RWPE1 (cell line): Measurements from ENCODE around the gene MINK1.
A peak's percentile ranks its signal among the peaks of the same experiment; 100 is the strongest.

Experiments
- CTCF ChIA-PET: fragments of 350-600 bp; sonication (Branson Sonifier 250); formaldehyde crosslinking; extraction: SDS; loops from one replicate; lab custom pipeline; 2021; lab: Yijun Ruan, JAX
- POLR2A ChIA-PET: fragments of 400-600 bp; formaldehyde crosslinking; extraction: SDS; loops from one replicate; lab custom pipeline; 2020; ENCODE audit warnings: antibody characterized with exemption; ENCODE audit not compliant: low non-redundant PET; lab: Yijun Ruan, JAX
- DNase-seq: peaks from one replicate; pipeline ENCODE4 v3.0.0; 2012; ENCODE audit warnings: low spot score
- H3K27ac ChIP-seq: fragments of 450-650 bp; 2 replicates; pipeline ENCODE4 v1.5.1; 2017
- TF ChIP-seq, protein P1 (sequence below): fragments of 450-650 bp; conservative IDR thresholded peaks from 2 replicates; pipeline ENCODE4 v1.5.1; 2017; ENCODE audit warnings: low read depth, mild to moderate bottlenecking

The MINK1 gene

DNA sequence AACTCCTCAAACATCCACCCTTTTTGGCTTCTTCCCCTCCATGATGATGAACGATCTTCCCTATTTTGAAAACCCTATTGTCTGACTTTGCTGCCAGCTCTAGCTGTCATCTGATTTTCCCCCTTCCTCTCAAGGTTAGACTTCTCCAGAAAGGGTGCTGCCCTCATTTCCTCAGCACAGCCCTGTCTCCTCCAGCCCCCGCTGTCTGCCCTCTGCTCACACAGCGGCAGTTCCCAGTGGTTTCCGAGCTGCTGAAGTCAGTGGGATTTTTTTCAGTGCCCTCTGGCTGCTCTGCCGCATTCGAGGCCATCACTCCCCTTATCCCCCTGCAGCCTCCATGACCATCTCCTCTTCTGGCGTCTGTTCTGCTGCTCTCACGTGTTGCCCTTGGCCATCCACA, 39.6 kb downstream of the MINK1 start:
- TF ChIP-seq, protein P1, sequence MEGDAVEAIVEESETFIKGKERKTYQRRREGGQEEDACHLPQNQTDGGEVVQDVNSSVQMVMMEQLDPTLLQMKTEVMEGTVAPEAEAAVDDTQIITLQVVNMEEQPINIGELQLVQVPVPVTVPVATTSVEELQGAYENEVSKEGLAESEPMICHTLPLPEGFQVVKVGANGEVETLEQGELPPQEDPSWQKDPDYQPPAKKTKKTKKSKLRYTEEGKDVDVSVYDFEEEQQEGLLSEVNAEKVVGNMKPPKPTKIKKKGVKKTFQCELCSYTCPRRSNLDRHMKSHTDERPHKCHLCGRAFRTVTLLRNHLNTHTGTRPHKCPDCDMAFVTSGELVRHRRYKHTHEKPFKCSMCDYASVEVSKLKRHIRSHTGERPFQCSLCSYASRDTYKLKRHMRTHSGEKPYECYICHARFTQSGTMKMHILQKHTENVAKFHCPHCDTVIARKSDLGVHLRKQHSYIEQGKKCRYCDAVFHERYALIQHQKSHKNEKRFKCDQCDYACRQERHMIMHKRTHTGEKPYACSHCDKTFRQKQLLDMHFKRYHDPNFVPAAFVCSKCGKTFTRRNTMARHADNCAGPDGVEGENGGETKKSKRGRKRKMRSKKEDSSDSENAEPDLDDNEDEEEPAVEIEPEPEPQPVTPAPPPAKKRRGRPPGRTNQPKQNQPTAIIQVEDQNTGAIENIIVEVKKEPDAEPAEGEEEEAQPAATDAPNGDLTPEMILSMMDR = no peak
- ChIA-PET POLR2A (no interaction called here), CTCF (interaction anchor here (0.6 to 1.0 kb wide), 2 partner anchors 8 to 83 kb away, joined by 3 to 6 read pairs; no protein-coding TSS in a partner anchor)
- H3K27ac ChIP-seq = peak overlapping the region; percentile 58
- DNase-seq = no peak

DNA sequence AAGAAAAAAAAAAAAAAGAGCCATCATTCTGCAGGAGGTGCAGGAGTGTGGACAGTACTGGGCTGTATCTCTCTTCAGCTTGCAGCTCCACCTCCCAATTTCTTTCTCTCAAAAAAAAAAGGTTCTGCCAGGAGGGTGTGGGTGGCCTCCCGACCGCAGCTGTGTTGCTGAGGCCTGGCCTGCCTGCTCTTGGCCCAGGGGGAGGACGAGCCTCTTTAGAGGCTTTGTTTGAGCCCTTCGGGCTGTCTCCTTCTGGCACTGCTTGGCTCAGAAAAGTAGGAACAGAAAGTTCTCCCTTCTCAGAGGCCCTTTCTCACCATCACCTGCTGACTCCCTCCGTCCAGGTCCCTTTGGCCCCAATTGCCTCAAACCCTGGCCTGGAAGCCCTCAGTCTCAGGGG, 43.9 kb downstream of the MINK1 start:
- DNase-seq = no peak
- TF ChIP-seq, protein P1 = no peak
- POLR2A ChIA-PET = no interaction called here
- CTCF ChIA-PET = no interaction called here
- peak overlapping the region; percentile 90 for H3K27ac ChIP-seq

DNA sequence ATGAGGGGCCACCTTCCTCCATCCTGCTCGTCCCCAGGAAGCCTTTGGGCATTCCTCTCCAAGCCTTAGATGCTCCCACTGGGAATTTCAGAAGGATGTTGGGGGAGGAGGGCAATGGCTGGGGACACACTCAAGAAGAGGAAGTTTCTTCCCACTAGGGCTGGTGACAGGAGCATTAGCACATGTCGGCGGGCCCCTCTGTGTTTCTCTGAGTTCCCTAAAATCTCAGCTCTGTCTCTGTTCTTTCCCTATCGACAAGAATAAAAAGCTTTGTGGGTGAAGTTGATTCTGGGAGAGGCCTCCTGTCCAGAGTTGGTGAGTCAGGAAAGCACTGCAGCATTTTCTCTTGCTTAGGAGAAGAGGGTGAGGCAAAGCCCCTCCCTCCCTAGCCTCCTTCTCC, 46.5 kb downstream of the MINK1 start:
- ChIA-PET CTCF (no interaction called here), POLR2A (no interaction called here)
- TF ChIP-seq, protein P1 = no peak
- H3K27ac ChIP-seq = peak overlapping the region; percentile 90
- DNase-seq = no peak

DNA sequence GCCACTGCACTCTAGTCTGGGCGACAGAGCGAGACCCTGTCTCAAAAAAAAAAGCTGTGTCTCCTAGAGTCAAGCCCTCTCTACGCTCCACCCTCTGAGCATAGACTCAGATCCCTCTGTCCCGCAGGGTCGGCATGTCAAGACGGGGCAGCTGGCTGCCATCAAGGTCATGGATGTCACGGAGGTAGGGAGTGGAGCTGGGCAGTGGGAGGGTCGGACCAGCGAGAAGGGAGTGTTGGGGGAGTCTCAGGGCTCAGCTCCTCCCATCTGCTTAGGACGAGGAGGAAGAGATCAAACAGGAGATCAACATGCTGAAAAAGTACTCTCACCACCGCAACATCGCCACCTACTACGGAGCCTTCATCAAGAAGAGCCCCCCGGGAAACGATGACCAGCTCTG, 47.7 kb downstream of the MINK1 start:
- ChIA-PET CTCF (interaction anchor here (0.6 to 1.6 kb wide), 7 partner anchors 8 to 145 kb away, joined by 3 to 7 read pairs (median 5); partner anchors contain the start of genes CHRNE and GLTPD2), POLR2A (no interaction called here)
- H3K27ac ChIP-seq = peak overlapping the region; percentile 90
- TF ChIP-seq, protein P1 = no peak
- DNase-seq = no peak

DNA sequence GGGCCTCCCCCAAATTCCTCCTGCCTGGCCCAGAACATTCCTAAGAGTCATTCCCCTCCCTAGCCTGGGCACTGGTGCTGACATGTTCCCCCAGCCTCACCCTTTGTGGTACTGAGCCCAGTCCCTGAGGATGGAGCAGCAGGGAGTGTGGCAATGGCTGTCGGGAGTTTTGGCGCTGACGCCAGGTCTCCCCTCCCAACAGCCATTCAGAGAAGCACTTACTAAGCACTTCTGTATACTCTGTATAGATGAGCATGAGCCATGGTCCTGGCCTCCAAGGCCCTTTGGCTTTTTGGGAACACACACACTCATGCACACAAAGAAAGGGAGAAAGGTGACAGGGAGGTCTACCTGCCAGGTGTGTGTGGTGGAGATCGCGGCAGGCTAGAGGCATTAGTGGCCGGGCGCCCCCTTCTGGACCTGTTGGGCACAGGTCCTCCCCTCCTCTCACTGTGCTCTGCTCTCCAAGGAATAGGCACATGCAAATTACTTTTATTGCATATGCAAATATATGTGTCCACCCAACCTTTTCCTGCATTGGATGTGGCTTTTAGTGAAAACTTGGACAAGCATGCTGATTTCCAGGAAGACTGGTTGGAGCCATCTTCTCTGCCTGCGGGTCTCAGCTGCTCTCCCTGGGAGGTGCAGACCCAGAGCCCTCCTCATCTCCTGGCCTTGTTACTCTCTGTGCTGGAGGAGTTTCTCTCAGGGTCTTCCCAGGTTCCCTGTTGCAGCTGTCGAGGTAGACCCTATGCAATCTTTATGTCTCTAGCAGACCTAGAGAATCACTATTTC, 48.8 kb downstream of the MINK1 start:
- peak overlapping the region; percentile 90 for H3K27ac ChIP-seq
- DNase-seq = peak; percentile 57
- ChIA-PET POLR2A (no interaction called here), CTCF (interaction anchor here (0.6 to 1.6 kb wide), 14 partner anchors 8 to 315 kb away, joined by 3 to 7 read pairs (median 4); partner anchors contain the start of genes CHRNE and GLTPD2)
- TF ChIP-seq, protein P1 = peak; percentile 91

DNA sequence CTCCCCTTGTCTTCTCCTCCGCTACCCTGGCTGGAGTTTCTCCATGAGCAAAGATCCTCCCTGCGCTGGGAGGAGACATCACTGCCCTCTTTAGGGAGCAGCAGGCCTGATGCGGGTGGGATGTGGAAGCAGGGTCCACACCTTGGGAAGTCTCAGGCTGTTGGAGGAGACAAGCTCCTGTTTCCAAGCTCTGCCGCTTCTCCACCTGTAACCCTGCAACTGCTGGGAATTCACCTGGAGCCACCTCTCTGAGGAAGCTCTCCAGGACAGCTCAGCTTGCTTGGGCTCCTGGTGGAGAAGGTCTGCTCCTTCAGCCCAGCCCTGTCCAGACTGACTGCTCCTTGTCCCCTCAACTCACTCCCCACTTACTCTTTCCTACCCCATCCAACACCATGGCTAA, 51.3 kb downstream of the MINK1 start:
- POLR2A ChIA-PET = interaction anchor here (0.5 kb wide), 1 partner anchor 104 kb away, joined by 3 read pairs; no protein-coding TSS in a partner anchor
- CTCF ChIA-PET = interaction anchor here (0.6 to 1.1 kb wide), 2 partner anchors 78 to 98 kb away, joined by 3 read pairs; partner anchors contain the start of gene PLD2

More for the DNA sequence above, 51.3 kb downstream of the MINK1 start:
- H3K27ac ChIP-seq = peak overlapping the region; percentile 90
- TF ChIP-seq, protein P1 = no peak
- DNase-seq = no peak
